ENCODE data around the gene KCNE3. TPM values are rescaled to one million over a fixed set of nuclear protein-coding genes. Genes with fewer than 3 reads are reported as not detected.

Gene KCNE3
- total and polyA plus RNA-seq, 2 experiments from 2014 or later = 0.11 to 0.38 TPM

DNA sequence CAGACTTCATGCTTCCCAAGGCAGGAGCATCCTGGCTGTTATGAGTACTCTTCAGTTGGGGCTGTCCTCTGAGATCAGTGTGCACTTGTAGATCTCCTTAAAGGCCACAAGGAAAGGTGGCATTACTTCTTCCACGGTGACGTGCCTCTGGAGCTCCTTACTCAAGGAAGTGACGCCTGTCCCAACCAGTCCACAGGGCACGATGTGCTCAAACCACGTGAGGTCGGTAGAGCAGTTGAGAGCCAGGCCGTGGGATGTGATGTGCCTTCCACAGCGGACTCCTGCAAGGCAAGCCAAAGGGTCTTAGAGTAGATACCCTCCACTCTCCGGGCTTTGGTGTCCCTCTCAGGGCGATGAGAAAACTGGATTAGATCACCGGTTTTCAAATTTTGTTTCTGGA is 24.7 kb upstream of the KCNE3 start:
- peak overlapping the region; percentile 79 for H2AFZ ChIP-seq
- H3K9me3 ChIP-seq (ENCODE audit: low read depth) = no peaks in the 10 kb centered on the region
- H4K20me1 ChIP-seq (ENCODE audit: insufficient read depth) = no peaks in the 10 kb centered on the region
- in situ Hi-C loops (cut with MboI) = no loop called here
- no peak for DNase-seq
- H3K4me1 ChIP-seq (ENCODE audit: insufficient read depth) = peaks cover 10% of the 10 kb centered on the region
- H3K4me3 ChIP-seq = peak overlapping the region; percentile 72
- H3F3A ChIP-seq (ENCODE audit: insufficient read depth) = peaks cover 15% of the 10 kb centered on the region
- 67 to 70% methylated on average over 11 of the region's 11 CpGs for WGBS, 2 experiments (ENCODE audit: low coverage in 1 of 2, low lambda C conversion rate in 2 of 2, missing lambda C conversion rate in 2 of 2)
- TF ChIP-seq EZH2phosphoT487 (IDR thresholded peaks at IDR 0.05; ENCODE audit: insufficient read depth, low read depth) = no peak
- peak overlapping the region; percentile 79 for H3K4me2 ChIP-seq (ENCODE audit: unreplicated experiment)
- H3K9ac ChIP-seq = peak overlapping the region; percentile 83
- H3K27ac ChIP-seq = no peak overlapping the region; the same call in 1 of the 2 replicates
- no peaks in the 10 kb centered on the region for H3K79me2 ChIP-seq (ENCODE audit: insufficient read depth)
- H3K36me3 ChIP-seq (ENCODE audit: low read depth) = no peaks in the 10 kb centered on the region
- H3K9me2 ChIP-seq (ENCODE audit: insufficient read depth) = no peaks in the 10 kb centered on the region
- H3K27me3 ChIP-seq (replicated peaks; ENCODE audit: insufficient read depth) = no peaks in the 10 kb centered on the region

DNA sequence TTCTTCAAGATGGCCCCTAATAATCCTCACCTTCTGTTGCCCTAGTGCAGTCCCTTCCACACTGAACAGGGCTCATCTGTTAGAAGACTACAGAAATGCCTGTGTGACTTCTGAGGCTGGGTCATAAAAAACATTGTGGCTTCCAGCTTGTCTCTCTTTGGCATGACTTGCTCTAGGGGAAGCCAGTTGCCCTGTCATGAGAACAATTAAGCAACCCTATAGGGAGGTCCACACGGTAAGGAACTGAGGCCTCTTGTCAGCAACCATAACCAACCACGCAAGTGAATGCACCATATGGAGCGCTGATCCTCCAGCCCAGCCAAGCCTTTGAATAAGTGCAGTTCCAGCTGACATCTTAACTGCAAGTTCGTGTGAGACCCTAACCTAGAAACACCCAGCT is 23.6 kb upstream of the KCNE3 start:
- H2AFZ ChIP-seq = no peak overlapping the region
- 89 to 95% methylated on average over 4 of the region's 4 CpGs for WGBS, 2 experiments (ENCODE audit: low coverage in 1 of 2, low lambda C conversion rate in 2 of 2, missing lambda C conversion rate in 2 of 2)
- peaks cover 10% of the 10 kb centered on the region for H3K4me1 ChIP-seq (ENCODE audit: insufficient read depth)
- peaks cover 15% of the 10 kb centered on the region for H3F3A ChIP-seq (ENCODE audit: insufficient read depth)
- H4K20me1 ChIP-seq (ENCODE audit: insufficient read depth) = no peaks in the 10 kb centered on the region
- no peak overlapping the region for H3K4me2 ChIP-seq (ENCODE audit: unreplicated experiment)
- no peaks in the 10 kb centered on the region for H3K9me2 ChIP-seq (ENCODE audit: insufficient read depth)
- DNase-seq = no peak
- H3K27me3 ChIP-seq (replicated peaks; ENCODE audit: insufficient read depth) = no peaks in the 10 kb centered on the region
- no peak overlapping the region for H3K27ac ChIP-seq
- no peak overlapping the region for H3K9ac ChIP-seq
- TF ChIP-seq EZH2phosphoT487 (IDR thresholded peaks at IDR 0.05; ENCODE audit: insufficient read depth, low read depth) (no peak), EZH2 (IDR thresholded peaks at IDR 0.05; ENCODE audit: insufficient read depth, poor library complexity, severe bottlenecking) (no peak)
- no peak overlapping the region for H3K4me3 ChIP-seq
- no peaks in the 10 kb centered on the region for H3K9me3 ChIP-seq (ENCODE audit: low read depth)
- in situ Hi-C loops (cut with MboI) = no loop called here
- no peaks in the 10 kb centered on the region for H3K36me3 ChIP-seq (ENCODE audit: low read depth)
- H3K79me2 ChIP-seq (ENCODE audit: insufficient read depth) = no peaks in the 10 kb centered on the region

DNA sequence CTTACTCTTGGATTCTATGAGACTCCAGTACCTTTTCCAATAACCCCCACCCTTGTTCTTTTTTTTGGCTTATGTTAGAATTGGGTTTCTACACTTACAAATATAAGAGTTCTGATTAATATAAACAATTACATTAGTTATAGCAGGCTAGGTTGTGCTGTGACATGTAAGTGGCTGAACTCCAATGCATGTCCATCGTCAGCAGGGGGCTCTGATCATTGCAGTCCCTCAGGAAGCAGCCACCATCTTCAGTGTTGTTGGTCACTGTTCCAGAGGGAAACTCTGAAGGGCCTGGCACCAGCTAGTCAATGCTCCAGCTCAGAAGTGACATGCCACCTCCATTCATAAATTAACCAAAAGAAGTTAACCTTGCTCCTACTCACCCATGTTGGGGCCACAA is 20.5 kb upstream of the KCNE3 start:
- 33 to 42% methylated on average over 1 of the region's 1 CpG for WGBS, 2 experiments (ENCODE audit: low coverage in 1 of 2, low lambda C conversion rate in 2 of 2, missing lambda C conversion rate in 2 of 2)
- Histone ChIP-seq H3K4me2 (ENCODE audit: unreplicated experiment) (no peak overlapping the region), H4K20me1 (ENCODE audit: insufficient read depth) (no peaks in the 10 kb centered on the region), H2AFZ (no peak overlapping the region), H3K4me3 (no peak overlapping the region), H3K9ac (no peak overlapping the region), H3K4me1 (ENCODE audit: insufficient read depth) (no peaks in the 10 kb centered on the region), H3K9me3 (ENCODE audit: low read depth) (no peaks in the 10 kb centered on the region), H3K9me2 (ENCODE audit: insufficient read depth) (no peaks in the 10 kb centered on the region), H3K27me3 (replicated peaks; ENCODE audit: insufficient read depth) (no peaks in the 10 kb centered on the region), H3K36me3 (ENCODE audit: low read depth) (no peaks in the 10 kb centered on the region), H3K27ac (no peak overlapping the region), H3K79me2 (ENCODE audit: insufficient read depth) (no peaks in the 10 kb centered on the region), H3F3A (ENCODE audit: insufficient read depth) (no peaks in the 10 kb centered on the region)
- no peak for DNase-seq
- in situ Hi-C loops (cut with MboI) = no loop called here
- TF ChIP-seq EZH2phosphoT487 (IDR thresholded peaks at IDR 0.05; ENCODE audit: insufficient read depth, low read depth) = no peak
- TF ChIP-seq EZH2 (IDR thresholded peaks at IDR 0.05; ENCODE audit: insufficient read depth, poor library complexity, severe bottlenecking) = no peak

DNA sequence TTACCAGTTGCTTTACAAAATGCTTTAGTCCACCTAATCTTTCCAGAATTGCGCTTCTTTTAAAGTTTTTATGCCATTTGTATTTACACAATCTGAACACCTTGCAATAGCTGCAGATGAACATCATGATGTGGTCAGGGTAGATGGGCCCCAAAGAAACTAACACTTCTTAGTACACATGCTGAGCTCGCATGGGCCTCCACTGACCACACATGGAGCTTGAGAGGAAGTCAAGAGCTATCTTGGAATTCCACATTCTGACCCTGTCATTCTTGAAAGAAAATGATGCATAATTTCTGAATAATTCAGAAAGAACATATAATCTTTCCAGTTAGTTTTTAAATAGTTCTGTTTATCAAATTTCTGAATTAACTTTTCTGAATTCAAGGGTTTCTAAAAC is 18.5 kb upstream of the KCNE3 start:
- Histone ChIP-seq H3K27me3 (replicated peaks; ENCODE audit: insufficient read depth) (no peaks in the 10 kb centered on the region), H3K9me3 (ENCODE audit: low read depth) (no peaks in the 10 kb centered on the region), H3K79me2 (ENCODE audit: insufficient read depth) (no peaks in the 10 kb centered on the region), H3K9me2 (ENCODE audit: insufficient read depth) (no peaks in the 10 kb centered on the region), H3K4me1 (ENCODE audit: insufficient read depth) (no peaks in the 10 kb centered on the region), H3F3A (ENCODE audit: insufficient read depth) (no peaks in the 10 kb centered on the region), H4K20me1 (ENCODE audit: insufficient read depth) (no peaks in the 10 kb centered on the region), H3K4me2 (ENCODE audit: unreplicated experiment) (no peak overlapping the region), H2AFZ (no peak overlapping the region), H3K9ac (no peak overlapping the region), H3K36me3 (ENCODE audit: low read depth) (no peaks in the 10 kb centered on the region), H3K27ac (no peak overlapping the region), H3K4me3 (no peak overlapping the region)
- no peak for TF ChIP-seq EZH2phosphoT487 (IDR thresholded peaks at IDR 0.05; ENCODE audit: insufficient read depth, low read depth)
- no peak for TF ChIP-seq EZH2 (IDR thresholded peaks at IDR 0.05; ENCODE audit: insufficient read depth, poor library complexity, severe bottlenecking)
- in situ Hi-C loops (cut with MboI) = no loop called here
- no peak for DNase-seq
- 73 to 77% methylated on average over 2 of the region's 2 CpGs for WGBS, 2 experiments (ENCODE audit: low coverage in 1 of 2, low lambda C conversion rate in 2 of 2, missing lambda C conversion rate in 2 of 2)
